ENCODE results near the gene PCNX2.
"Not testable (repeated sequence)": the region's sequence is repeated elsewhere in the genome, so short reads cannot be mapped to it uniquely, and the experiment has no call there.

PCNX2 gene

DNA sequence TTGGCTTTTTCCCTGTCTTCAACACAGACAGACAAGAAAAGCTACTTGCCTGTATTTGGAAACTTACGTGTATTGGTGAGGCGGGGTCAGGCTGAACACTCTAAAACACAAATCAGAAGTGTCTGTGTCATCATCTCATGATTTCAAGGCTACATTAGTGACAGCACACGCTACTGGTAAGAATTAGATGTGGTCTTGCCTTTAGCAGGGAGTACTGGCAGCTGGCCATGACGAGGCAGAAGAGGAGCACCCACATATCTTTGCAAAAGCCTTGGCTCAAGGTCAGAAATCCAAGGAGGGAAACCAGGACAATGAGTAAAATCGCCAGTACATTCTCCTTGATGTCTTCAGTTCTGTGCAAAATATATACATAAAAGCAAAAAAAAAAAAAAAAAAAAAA lies 77.7 kb downstream of the PCNX2 start:
- DNase-seq, result no peak

DNA sequence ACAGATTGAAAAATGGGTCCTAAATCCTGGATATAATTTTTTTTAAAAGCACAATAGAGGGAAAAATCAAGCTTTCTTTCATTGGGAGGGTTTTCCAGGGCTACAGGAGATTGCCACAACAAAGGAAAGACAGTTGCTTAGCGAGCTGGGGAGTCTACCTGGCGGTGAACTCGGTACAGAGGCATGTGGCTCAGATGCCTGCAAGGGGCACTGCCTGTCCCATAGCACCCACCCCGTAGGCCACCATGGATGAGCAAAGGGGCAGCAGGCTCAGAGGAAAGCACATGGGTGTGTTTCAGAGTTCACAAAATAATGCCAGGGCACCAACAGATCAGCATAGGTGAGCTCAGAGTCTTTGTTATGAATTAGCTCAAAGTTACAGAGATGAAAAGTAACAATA lies 79.5 kb downstream of the PCNX2 start:
- DNase-seq, result no peak

DNA sequence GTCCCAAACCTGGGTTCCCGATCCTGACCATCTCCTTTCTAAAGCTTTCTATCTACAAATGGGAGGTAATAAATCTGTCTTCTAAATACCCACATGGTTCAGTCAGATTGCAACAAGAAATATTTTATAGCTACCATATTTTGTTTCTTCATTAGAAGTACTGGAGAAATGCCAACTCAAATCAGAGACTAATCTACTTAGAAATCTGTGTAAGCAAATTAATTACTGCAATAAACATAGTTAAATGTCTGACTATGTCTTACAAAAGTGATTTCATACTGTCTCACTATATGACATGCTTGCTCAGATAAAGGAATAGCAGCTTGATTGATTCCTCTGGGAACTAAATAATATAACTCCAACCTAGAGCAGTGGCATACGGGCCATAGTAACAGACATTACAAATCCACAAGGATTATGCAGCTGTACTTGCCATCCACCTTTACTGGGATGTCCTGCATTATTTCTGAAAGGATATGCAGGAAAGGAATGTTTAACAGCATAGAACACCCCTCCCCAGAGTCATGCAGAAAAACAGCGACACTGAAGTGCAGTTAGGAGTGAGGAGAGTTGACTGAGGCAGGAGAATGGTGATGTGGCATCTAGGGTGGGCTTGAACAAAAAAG lies 80.3 kb downstream of the PCNX2 start:
- no peak for DNase-seq

DNA sequence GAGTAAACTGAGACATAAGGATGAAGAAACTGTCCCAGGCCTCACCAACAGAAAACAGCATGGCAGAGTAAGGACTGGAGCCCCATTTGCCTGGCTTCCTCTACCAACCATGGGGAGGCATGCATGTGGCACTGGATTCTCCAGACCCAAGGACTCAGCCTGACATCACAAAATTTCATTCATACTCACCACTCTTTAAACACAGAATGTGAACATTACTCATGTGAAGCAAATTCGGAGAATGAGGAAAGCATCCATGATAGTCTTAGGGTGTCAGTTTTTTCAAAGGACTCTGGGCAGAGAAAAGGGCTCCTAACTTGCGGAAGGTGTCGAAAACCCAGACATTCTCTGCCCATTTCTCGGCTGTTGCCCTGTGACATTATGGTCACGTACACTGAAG lies 83.9 kb downstream of the PCNX2 start:
- DNase-seq, result no peak

DNA sequence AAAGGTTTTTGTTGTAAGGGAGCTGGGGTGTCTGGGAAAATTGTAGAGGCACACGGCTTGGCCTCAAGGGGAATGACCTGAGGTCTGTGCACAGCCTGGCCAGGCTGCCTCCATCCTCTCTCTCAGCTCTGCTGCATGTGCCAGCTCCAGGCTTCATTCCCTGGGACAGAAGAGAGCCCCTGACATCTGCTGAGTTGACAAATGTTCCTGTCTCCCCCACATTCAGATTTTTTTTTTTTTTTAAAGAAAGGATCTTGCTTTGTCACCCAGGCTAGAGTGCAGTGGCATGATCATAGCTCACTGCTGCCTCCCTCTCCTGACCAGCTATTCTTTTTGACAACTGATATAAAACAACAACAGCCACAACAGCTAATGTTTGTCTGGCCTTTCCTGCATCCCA lies 84.4 kb downstream of the PCNX2 start:
- DNase-seq, result no peak

DNA sequence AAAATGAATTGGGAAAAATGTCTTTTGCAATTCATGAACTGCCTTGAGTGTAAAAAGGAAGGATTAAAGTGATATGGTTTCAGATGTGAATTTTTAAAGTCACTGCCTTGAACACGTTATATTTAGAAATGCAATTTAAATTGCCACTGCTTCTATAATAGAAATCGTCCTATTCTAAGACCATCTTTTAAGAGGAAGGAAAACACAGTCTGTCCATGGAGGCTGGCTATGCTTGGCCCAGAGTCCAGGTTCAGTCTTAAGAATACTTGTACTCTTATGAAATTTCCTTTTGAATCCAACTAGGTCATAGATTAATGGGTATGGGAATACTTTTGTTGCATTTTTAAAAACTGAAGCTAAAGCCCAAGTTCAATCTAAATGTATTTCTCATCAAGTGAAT lies 86.0 kb downstream of the PCNX2 start:
- no peak for DNase-seq

DNA sequence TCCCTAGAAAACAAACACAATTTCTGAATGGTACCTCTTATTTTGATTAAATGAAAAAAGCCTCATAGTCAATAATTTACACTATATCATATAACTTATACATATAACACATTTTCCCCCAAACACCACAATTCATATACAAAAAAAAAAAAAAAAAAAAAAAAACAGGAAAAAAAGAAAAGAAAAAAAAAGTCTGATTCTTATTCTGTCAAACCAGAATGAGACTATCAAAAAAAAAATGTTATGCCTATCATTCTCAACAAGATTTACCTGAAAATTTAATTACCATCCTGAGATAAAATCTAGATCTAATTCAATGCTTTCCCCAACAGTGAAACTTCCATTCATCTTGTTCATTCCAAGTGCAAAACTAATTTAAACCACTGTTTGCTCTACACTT lies 86.8 kb downstream of the PCNX2 start:
- no peak for DNase-seq

DNA sequence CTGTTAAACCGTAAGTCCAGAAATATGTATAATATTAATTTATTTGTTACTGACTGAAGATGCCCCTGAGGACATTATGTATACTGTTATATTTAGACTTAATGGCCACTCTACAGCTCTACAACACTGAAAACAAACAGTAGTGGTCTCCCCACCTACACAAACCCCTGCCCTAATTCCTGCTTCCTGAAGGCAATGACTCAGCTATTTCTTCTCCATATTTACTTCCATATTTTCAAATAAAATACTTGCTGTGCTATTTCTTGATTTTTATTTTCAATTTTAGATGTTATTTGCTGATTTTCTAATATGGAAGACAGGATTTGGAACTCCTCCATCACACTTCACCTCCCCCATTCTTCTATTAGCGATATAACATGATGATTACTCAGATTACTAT lies 97.6 kb downstream of the PCNX2 start:
- DNase-seq, result no peak

DNA sequence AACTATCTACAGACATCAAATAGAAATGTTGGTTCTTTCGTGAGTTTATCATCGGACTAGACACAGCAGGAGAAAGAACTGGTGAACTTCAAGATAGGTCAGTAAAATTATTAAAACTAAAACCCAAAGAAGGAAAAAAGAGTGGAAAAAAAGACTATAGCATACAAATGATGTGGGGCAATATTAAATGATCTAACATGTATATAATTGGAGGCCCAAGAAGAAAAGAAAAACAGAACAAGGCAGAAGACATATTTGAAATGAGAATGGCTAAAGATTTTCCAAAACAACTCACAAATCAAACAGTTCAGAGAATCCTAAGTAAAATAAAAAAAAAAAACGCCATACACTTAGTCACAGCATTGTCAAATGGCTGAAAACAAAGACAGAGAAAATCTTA lies 101.8 kb downstream of the PCNX2 start:
- no peak for DNase-seq

DNA sequence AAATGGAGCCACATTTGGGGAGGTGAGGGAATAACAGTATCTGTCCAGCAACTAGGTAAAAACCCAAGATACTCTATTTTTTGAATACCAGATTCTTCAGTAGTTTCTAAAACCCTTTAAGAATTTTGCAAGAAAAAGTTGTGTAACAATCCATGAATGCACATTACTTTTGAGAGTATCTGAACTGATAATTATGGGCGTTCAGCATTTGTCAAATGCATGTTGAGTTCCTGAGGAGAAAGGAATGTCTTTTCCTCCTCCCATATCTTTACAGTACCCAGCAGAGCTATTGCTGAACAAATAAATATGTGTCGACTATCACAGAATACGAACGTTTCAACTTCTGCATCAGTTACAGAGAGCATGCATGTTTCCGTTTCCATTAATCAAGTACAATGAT lies 104.5 kb downstream of the PCNX2 start:
- no peak for DNase-seq

DNA sequence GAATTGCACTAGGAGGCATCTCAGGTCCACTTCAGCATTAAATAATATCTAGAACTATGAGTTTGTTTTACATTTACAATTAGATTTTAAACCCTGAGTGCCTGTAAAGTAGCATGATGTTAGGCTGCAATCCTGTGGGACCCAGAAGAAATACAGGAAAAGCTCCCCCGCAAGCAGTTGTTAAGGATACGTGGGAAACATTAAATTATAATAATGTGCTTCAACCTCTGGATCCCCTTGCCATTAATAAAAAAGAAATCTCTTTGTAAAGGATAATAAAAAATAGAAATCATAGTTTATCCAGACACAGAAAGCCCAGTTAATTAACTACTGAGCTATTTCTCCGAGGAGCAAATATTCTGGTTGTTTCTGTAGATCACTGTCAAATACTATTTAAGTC lies 106.0 kb downstream of the PCNX2 start:
- no peak for DNase-seq

DNA sequence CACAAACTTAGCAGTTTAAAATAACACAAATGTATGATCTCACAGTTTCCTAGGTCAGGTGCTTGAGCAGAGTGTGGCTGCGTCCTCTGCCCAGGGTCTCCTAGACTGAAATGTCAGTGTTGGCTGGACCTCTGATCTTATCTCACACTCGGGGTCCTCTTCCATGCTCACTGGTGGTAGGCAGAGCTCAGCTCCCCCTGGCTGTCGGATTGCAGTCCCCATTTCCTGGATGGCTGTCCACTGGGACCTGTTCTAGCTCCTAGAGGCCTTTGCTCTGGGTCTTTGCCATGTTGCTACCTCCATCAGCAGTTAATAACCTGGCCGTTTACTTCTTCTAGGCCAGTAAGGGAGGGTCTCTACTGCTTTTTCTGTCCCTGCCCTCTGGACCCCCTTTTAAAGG lies 107.5 kb downstream of the PCNX2 start:
- DNase-seq, result no peak

DNA sequence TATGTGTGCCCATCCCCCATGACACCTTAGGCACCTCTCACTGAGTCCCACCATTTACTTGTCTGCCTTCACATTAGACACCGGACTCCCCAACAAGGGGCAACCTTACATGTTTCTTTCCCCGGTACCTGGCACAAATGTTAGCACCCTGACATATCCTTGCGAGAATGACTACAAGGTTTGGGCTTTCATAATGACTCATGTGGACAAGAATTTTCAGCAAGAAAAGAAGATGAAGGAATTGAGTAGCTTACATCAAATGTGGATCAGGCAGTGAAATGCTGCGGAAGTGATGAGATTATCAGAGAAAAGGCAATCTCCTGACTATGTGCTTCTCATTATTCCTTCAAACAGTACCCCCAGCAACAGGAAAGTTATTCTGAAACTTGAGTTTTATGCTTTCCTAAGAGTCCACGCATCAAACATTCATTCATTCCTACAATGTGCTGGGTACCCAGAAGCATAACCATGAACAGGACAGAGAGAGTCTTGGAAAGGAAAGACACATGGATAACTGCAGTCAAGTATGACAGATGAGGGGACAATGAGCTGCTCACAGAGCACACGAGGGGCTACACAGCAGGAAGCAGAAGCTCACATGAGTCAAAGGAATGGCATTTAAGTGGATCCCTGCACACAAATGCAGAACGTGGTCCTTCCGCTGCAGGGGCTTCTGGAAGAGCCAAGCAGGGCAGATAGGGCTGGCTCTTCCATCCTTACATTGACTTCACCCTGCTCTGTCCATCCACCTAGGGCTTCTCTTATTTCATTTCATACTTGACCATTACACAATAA lies 112.1 kb downstream of the PCNX2 start:
- no peak for DNase-seq

DNA sequence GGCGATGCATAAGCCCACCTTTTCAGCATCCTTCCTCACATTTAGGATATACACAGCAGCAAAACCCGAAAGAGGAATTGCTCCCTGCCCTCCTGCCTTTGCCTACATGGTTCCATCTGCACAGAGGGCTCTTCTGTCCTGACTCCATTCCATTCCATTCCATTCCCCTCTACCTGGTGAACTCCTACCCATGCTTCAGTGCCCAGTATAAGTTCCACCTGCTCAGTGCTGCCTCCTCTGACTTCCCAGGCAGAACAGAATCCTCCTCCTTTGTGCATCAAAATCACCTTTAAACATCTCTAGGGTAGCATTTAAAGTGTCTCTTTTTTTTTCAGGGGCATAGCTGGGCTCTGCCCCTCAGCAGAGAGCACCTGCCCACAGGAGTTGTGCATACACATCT lies 112.9 kb downstream of the PCNX2 start:
- DNase-seq, result no peak

DNA sequence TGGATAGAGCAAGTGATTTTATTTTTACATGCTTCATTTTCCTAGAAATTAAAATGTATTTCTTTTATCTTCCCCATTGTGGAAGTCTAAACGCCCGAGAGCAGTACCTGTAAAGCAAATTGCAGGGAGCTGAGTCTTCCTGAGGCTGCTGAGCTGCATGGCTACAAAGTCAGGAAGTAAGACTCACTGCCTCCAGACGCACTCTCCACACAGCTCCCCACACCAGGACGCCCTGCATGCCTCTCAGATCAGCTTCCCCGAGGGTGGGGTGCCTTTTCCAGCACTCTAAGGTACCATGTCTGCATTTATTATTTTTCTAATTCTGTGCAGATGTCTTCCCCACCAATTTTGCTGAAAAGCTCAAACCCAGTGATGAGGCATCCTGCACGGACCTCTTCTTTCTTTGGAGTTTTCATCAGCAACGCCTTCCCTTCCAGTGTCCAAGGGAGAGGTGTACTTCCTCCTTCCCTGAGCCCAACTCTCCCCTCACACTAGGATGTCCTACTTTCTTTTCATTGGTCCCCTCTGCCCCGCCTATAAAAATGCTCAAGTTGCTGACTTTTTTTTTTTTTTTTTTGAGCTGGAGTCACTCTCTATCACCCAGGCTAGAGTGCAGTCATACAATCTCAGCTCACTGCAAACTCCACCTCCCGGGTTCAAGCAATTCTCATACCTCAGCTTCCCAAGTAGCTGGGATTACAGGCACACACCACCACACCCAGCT lies 114.7 kb downstream of the PCNX2 start:
- DNase-seq, result no peak

DNA sequence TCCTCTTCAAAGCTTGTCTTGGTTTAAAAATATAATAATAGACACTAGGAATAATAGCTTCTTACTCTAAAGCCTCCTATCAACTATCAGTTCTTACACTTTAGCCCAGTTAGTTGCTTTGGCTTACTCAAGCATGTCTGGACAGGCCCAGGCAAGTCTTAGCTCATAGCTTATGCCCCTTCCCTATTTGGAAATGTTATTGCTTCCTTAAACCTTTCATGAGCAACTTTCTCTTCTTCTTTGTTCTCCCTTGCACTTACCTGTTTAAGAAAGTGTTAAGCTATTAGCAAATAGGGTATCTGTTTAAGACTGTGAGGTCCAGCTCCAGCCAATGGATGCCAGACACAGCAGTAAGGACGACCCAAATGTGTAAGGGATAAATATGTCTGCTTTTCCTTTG lies 115.9 kb downstream of the PCNX2 start:
- not testable (repeated sequence) for DNase-seq

DNA sequence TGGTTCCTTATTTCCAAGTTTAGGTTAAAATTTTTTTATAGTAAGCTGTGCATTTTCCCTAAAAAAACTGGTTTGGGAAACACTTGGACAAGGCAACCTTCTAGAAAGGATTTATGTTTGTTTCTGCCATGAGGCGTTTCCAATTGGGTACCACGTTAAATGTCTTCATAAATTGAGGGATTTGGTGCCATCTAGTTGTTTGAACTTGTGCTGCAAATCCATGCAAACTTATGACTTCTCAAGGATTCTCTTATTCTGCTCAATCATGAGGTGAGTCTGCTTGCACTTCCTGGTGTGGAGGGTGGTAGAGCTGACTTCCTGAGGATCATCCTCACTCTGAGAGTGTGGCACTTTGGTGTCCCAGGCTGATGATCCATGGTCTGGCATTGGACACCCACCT lies 123.3 kb downstream of the PCNX2 start:
- no peak for DNase-seq

DNA sequence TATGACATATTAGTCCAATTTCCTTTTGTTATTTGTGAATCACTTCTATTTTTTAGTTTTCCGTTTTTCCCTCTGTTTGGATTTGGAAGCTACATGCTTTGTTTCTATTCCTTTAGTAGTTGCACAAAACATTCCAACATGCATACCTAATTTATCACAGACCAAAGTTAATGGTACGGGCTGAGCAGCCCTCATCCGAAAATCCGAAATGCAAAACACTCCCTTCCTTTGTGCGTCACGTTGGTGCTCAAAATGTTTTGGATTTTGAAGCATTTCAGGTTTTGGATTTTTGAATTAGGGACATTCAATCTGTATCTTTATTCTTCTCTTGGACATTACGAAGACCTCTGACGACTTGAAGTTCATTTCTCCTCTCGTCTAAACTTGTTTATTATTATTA lies 124.8 kb downstream of the PCNX2 start:
- no peak for DNase-seq

DNA sequence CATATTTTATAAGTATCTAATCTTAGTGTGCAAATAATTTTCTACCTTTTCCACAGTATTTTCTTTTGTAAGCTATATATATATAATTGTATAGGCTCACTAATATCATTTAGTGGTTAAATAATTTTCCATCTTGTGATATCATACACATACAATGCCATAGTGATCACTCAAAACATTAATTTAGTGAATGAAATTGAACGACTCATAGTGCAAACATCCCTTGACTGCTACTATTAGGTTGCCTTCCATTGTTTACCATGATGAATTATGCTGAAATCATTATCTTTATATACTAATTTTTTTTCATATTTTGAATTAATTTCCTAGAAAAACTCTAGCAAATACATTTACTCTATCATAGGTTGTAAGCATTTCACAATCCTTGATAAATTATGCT lies 127.1 kb downstream of the PCNX2 start:
- DNase-seq, result no peak

DNA sequence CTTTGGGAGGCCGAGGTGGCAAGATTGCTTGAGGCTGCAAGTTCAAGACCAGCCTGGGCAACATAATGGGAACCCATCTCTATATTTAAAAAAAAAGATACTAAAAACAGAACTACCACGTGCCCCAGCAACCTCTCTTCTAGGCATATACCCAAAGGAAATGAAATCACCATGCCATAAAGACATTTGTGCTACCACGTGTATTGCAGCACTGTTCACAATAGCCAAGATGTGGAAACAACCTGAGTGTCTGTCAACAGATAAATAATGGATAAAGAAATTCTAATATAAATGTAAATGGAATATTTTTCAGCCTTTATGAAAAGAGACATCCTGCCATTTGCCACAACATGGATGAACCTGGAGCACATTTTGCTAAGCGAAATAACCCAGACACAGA lies 128.6 kb downstream of the PCNX2 start:
- DNase-seq, result no peak

DNA sequence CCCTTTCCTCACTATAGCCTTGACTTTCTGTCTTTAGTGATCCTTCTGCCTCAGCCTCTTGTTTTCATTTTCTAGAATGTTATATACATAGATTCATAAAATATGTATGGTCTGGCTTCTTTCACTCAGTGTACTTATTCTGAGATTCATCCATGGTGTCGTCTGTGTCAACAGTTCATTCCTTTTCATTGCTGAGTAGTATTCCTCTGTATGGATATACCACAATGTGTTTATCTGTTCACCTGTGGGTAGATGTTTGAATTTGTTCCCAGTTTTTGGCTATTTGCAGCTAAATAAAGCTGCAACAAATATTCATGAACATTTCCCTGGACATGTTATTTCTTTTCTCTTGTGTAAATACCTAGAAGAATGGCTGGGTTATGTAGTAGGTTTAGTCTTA lies 131.8 kb downstream of the PCNX2 start:
- DNase-seq, result no peak

DNA sequence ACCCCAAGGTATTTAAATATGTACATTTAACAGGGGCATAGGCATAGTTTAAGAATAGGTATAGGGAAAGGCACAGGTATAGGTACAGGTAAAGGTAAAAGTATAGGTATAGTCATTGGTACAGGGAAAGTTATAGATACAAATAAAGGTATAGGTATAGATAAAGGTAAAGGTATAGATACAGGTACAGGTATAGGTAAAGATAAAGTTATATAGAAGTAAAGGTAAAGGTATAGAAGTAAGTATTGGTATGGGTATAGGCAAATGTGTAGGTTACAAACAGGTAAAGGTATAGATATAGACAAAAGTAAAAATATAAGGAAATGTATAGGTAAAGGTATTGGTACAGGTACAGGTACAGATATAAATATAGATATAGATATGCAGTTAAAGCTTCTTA lies 137.2 kb downstream of the PCNX2 start:
- DNase-seq, result no peak

DNA sequence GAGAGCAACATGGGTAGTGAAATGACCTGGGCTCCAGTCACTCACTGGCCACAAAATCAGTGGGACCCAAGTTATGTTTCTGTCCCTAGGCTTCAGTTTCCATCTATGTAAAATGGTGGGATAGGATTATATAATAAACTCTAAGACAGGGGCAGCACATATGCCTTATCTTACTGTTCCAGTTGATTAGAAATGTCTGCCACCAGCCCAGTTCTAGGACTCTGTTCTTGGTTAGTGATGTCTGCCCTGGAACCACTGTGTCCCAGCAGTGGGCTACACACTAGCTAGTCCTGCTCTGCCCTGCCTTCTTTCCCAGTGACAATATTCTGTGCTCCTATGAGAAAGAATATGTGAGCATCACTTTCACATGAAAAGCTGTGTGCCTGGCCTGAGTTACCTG lies 138.3 kb downstream of the PCNX2 start:
- no peak for DNase-seq

DNA sequence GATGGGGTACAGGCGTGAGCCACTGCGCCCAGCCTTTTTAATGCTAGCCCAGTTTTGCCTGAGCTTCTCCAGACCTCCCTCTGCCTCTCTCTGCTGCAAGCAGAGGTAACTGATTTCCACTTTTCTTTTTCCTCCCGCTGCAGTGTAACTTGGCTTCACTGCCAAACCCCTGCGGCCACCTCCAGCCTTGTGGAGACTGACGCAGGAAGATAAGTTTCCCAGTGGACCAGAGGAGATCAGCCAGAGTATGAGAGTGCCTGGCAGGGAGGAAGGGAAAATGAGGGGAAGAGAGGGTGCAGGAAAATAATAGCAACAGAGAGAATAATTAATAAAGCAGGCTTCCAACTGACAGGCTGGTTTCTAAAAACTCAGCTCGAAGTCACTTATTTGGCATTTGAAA lies 143.7 kb downstream of the PCNX2 start:
- DNase-seq, result no peak
